ENCODE measurements around the gene CLHC1. TPM values are rescaled to one million over a fixed set of nuclear protein-coding genes. Genes with fewer than 3 reads are reported as not detected.
"Not testable (repeated sequence)": the region's sequence is repeated elsewhere in the genome, so short reads cannot be mapped to it uniquely, and the experiment has no call there.

CLHC1 gene
- total and polyA plus RNA-seq, 2 donors (not counting 3 experiments of a cell fraction or from before 2014, with no cell fraction given): 2.4 to 12.3 TPM

DNA sequence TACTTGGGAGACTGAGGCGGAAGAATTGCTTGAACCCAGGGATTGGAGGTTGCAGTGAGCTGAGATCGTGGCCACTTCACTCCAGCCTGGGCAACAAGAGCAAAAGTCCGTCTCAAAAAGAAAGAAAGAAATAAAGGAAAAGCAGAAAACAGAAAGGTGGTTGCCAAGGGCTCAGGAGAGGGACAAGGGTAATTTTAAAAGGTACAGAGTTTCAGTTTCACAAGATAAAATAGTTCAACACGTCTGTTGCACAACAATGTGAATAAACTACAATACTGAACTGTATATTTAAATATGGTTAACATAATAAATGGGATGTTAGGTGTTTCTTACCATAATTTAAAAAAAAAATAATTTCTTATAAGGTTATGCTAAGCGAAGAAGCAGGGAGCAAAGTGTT lies 13.3 kb upstream of the CLHC1 start:
- H3K27ac ChIP-seq (ENCODE audit: insufficient read depth, low read depth, low read length): no peak overlapping the region
- intact Hi-C loops (cut with micrococcal nuclease): no loop called here
- H3K4me2 ChIP-seq (ENCODE audit: insufficient read depth, low read length): no peak overlapping the region
- no peak overlapping the region for H3K9ac ChIP-seq (replicated peaks; ENCODE audit: extremely low read depth, insufficient read depth, low read length)
- DNase-seq (ENCODE audit: low read depth, low spot score) (no peak), FAIRE-seq (no peak)
- ChIA-PET POLR2A (no interaction called here), CTCF (no interaction called here)
- dilution Hi-C loops (cut with MboI; ENCODE audit: extremely low pct_ligation_motif_present, low sequenced_read_pairs): no loop called here
- H3K27me3 ChIP-seq (ENCODE audit: control insufficient read depth in 2 of 2, insufficient read depth in 2 of 2, low read length in 2 of 2): no peaks in the 10 kb centered on the region
- H3K4me3 ChIP-seq (replicated peaks in 1 of 3; ENCODE audit: insufficient read depth in 1 of 3, low read depth in 1 of 3, low read length in 3 of 3): no peak overlapping the region
- TF ChIP-seq, protein P1, sequence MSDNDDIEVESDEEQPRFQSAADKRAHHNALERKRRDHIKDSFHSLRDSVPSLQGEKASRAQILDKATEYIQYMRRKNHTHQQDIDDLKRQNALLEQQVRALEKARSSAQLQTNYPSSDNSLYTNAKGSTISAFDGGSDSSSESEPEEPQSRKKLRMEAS (IDR thresholded peaks at IDR 0.05; ENCODE audit: insufficient read depth, insufficient read length): no peak
- no peaks in the 10 kb centered on the region for H4K20me1 ChIP-seq (replicated peaks; ENCODE audit: control insufficient read depth, extremely low read depth, insufficient read depth, low read length)
- H3K9me3 ChIP-seq (replicated peaks; ENCODE audit: control insufficient read depth, insufficient read depth, low read length): no peaks in the 10 kb centered on the region
- peaks cover 0 to 3% of the 10 kb centered on the region in 2 experiments for H3K36me3 ChIP-seq (ENCODE audit: control insufficient read depth in 2 of 2, extremely low read depth in 1 of 2, insufficient read depth in 2 of 2, low read length in 2 of 2)
- no TSS peak for BruUV-seq (replicated peaks)
- H3K9me1 ChIP-seq (replicated peaks; ENCODE audit: control insufficient read depth, extremely low read depth, insufficient read depth, low read length): no peaks in the 10 kb centered on the region
- H3K79me2 ChIP-seq (ENCODE audit: control insufficient read depth, insufficient read depth, low read length): no peaks in the 10 kb centered on the region
- no peaks in the 10 kb centered on the region for H3K4me1 ChIP-seq (ENCODE audit: control insufficient read depth, extremely low read depth, insufficient read depth, low read length)
- H2AFZ ChIP-seq (ENCODE audit: low read depth, low read length): no peak overlapping the region

DNA sequence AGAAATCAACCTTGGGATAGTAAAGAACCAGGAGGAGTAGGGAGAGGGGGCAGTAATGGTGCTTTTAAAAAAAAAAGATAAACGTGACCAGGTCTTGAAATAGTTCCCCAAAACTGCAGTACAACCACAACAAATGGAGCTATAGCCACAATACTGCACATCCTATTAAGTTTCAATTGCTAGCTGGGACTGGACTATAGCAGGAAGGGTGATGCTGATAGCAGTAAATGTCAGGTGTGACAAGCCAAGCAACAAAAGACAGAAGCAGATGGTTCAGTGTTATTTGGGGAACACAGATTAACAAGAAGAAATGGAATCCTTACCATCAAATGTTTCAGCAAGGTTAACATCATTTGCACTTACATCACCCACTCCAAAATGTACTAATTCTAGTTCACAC lies 10.5 kb upstream of the CLHC1 start:
- Histone ChIP-seq H3K9me3 (replicated peaks; ENCODE audit: control insufficient read depth, insufficient read depth, low read length) (no peaks in the 10 kb centered on the region), H4K20me1 (replicated peaks; ENCODE audit: control insufficient read depth, extremely low read depth, insufficient read depth, low read length) (no peaks in the 10 kb centered on the region), H2AFZ (ENCODE audit: low read depth, low read length) (no peak overlapping the region), H3K79me2 (ENCODE audit: control insufficient read depth, insufficient read depth, low read length) (no peaks in the 10 kb centered on the region), H3K4me3 (replicated peaks in 1 of 3; ENCODE audit: insufficient read depth in 1 of 3, low read depth in 1 of 3, low read length in 3 of 3) (no peak overlapping the region), H3K9ac (replicated peaks; ENCODE audit: extremely low read depth, insufficient read depth, low read length) (no peak overlapping the region), H3K4me1 (ENCODE audit: control insufficient read depth, extremely low read depth, insufficient read depth, low read length) (no peaks in the 10 kb centered on the region), H3K27me3 (ENCODE audit: control insufficient read depth in 2 of 2, insufficient read depth in 2 of 2, low read length in 2 of 2) (no peaks in the 10 kb centered on the region), H3K4me2 (ENCODE audit: insufficient read depth, low read length) (no peak overlapping the region), H3K9me1 (replicated peaks; ENCODE audit: control insufficient read depth, extremely low read depth, insufficient read depth, low read length) (no peaks in the 10 kb centered on the region), H3K27ac (ENCODE audit: insufficient read depth, low read depth, low read length) (no peak overlapping the region), H3K36me3 (ENCODE audit: control insufficient read depth in 2 of 2, extremely low read depth in 1 of 2, insufficient read depth in 2 of 2, low read length in 2 of 2) (peaks cover 0 to 3% of the 10 kb centered on the region in 2 experiments)
- dilution Hi-C loops (cut with MboI; ENCODE audit: extremely low pct_ligation_motif_present, low sequenced_read_pairs) (no loop called here), intact Hi-C loops (cut with micrococcal nuclease) (no loop called here)
- no TSS peak for BruUV-seq (replicated peaks)
- TF ChIP-seq GATA2 (IDR thresholded peaks at IDR 0.05; ENCODE audit: insufficient read depth, insufficient read length, low read depth, low read length): no peak
- no peak for TF ChIP-seq POLR2A (IDR thresholded peaks at IDR 0.05; ENCODE audit: low read depth, low read length)
- TF ChIP-seq, protein P1 (IDR thresholded peaks at IDR 0.05; ENCODE audit: insufficient read depth, insufficient read length): no peak
- TF ChIP-seq JUN (IDR thresholded peaks at IDR 0.05; ENCODE audit: borderline replicate concordance, insufficient read depth, insufficient read length, low read depth): no peak
- no peak for TF ChIP-seq FOS (IDR thresholded peaks at IDR 0.05; ENCODE audit: borderline replicate concordance, insufficient read depth, low read length)
- TF ChIP-seq EZH2 (IDR thresholded peaks at IDR 0.05; ENCODE audit: borderline replicate concordance, low read depth, low read length, severe bottlenecking): no peak
- no peak for TF ChIP-seq POLR2AphosphoS5 (IDR thresholded peaks at IDR 0.05; ENCODE audit: insufficient read depth, low read depth, low read length)
- FAIRE-seq (no peak), DNase-seq (ENCODE audit: low read depth, low spot score) (no peak)
- CTCF ChIA-PET: no interaction called here
- POLR2A ChIA-PET: no interaction called here

DNA sequence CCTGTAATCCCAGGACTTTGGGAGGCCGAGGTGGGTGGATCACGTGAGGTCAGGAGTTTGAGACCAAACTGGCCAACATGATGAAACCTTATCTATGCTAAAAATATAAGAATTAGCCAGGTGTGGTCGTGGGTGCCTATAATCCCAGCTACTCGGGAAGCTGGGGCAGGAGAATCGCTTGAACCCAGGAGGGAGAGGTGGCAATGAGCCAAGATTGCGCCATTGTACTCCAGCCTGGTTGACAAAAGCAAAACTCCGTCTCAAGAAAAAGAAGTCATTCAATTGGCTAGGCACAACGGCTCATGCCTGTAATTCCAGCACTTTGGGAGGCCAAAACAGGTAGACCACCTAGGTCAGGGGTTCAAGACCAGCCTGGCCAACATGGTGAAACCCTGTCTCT lies 9.5 kb upstream of the CLHC1 start:
- H3K4me3 ChIP-seq (replicated peaks in 1 of 3; ENCODE audit: insufficient read depth in 1 of 3, low read depth in 1 of 3, low read length in 3 of 3); intact Hi-C loops (cut with micrococcal nuclease); H3K9ac ChIP-seq (replicated peaks; ENCODE audit: extremely low read depth, insufficient read depth, low read length); dilution Hi-C loops (cut with MboI; ENCODE audit: extremely low pct_ligation_motif_present, low sequenced_read_pairs); POLR2A ChIA-PET; H3K4me1 ChIP-seq (ENCODE audit: control insufficient read depth, extremely low read depth, insufficient read depth, low read length); H3K27me3 ChIP-seq (ENCODE audit: control insufficient read depth in 2 of 2, insufficient read depth in 2 of 2, low read length in 2 of 2); FAIRE-seq; H3K4me2 ChIP-seq (ENCODE audit: insufficient read depth, low read length); H3K9me1 ChIP-seq (replicated peaks; ENCODE audit: control insufficient read depth, extremely low read depth, insufficient read depth, low read length); CTCF ChIA-PET; H4K20me1 ChIP-seq (replicated peaks; ENCODE audit: control insufficient read depth, extremely low read depth, insufficient read depth, low read length); H3K36me3 ChIP-seq (ENCODE audit: control insufficient read depth in 2 of 2, extremely low read depth in 1 of 2, insufficient read depth in 2 of 2, low read length in 2 of 2); H3K27ac ChIP-seq (ENCODE audit: insufficient read depth, low read depth, low read length); BruUV-seq (replicated peaks); H3K9me3 ChIP-seq (replicated peaks; ENCODE audit: control insufficient read depth, insufficient read depth, low read length); DNase-seq (ENCODE audit: low read depth, low spot score); H2AFZ ChIP-seq (ENCODE audit: low read depth, low read length); H3K79me2 ChIP-seq (ENCODE audit: control insufficient read depth, insufficient read depth, low read length): not testable (repeated sequence)

Data from endothelial cell of umbilical vein (primary cell).